Endodermal cell (in vitro differentiated cells): ENCODE results near the gene TECRL. TPM values are rescaled to one million over a fixed set of nuclear protein-coding genes. Genes with fewer than 3 reads are reported as not detected.

Experiments used
- DNase-seq: peaks from one replicate; pipeline ENCODE4 v3.0.0-alpha.2; 2017
- H3K27ac ChIP-seq: 2 replicates; pipeline ENCODE4 v1.5.1; 2013; ENCODE audit warnings: mild to moderate bottlenecking, low read depth, low read length, moderate library complexity
- H3K27me3 ChIP-seq: 2 replicates; pipeline ENCODE4 v1.6.1; 2013; ENCODE audit warnings: mild to moderate bottlenecking, low read length, moderate library complexity; ENCODE audit not compliant: insufficient read depth, control insufficient read depth, poor library complexity, severe bottlenecking
- H3K36me3 ChIP-seq: 2 replicates; pipeline ENCODE4 v1.7.0; 2013; ENCODE audit warnings: mild to moderate bottlenecking, low read length, moderate library complexity; ENCODE audit not compliant: control insufficient read depth, insufficient read depth
- H3K4me1 ChIP-seq: one replicate; pipeline ENCODE4 v1.7.0; 2013; ENCODE audit warnings: low read length; ENCODE audit not compliant: control insufficient read depth, insufficient read depth
- H3K4me3 ChIP-seq: 2 replicates; pipeline ENCODE4 v1.5.1; 2013; ENCODE audit warnings: mild to moderate bottlenecking, low read length, moderate library complexity
- H3K9ac ChIP-seq: 2 replicates; pipeline ENCODE4 v1.6.1; 2013; ENCODE audit warnings: mild to moderate bottlenecking, low read length, moderate library complexity; ENCODE audit not compliant: poor library complexity, severe bottlenecking; ENCODE audit errors: extremely low read depth
- H3K9me3 ChIP-seq: 2 replicates; pipeline ENCODE4 v1.6.1; 2013; ENCODE audit warnings: mild to moderate bottlenecking, low read length, moderate library complexity; ENCODE audit not compliant: control insufficient read depth
- H3K27ac Mint-ChIP-seq: 2 replicates; pipeline ENCODE4 v1.8.0; 2020; ENCODE audit warnings: mixed read lengths
- H3K27me3 Mint-ChIP-seq: 2 replicates; pipeline ENCODE4 v1.8.0; 2021; ENCODE audit warnings: mild to moderate bottlenecking, mixed read lengths; ENCODE audit not compliant: insufficient read depth
- H3K36me3 Mint-ChIP-seq: 2 replicates; pipeline ENCODE4 v1.8.0; 2020; ENCODE audit warnings: low read depth, mixed read lengths
- H3K4me1 Mint-ChIP-seq: 2 replicates; pipeline ENCODE4 v1.8.0; 2020; ENCODE audit warnings: mixed read lengths
- H3K4me3 Mint-ChIP-seq: 2 replicates; pipeline ENCODE4 v1.8.0; 2020; ENCODE audit warnings: mild to moderate bottlenecking, moderate library complexity, mixed read lengths
- H3K9me3 Mint-ChIP-seq: 2 replicates; pipeline ENCODE4 v1.8.0; 2020; ENCODE audit warnings: mild to moderate bottlenecking, mixed read lengths
- CTCF ChIP-seq: fragments of 200-600 bp; sonication (generic); conservative IDR thresholded peaks from 2 replicates; pipeline ENCODE4 v1.5.0; 2021; ENCODE audit warnings: antibody characterized with exemption, mild to moderate bottlenecking
- WGBS, 2 experiments: methylation state at CpG; one replicate each; pipeline versions ENCODE4 v1.1.5 to v1.1.7; 2013; ENCODE audit warnings: missing lambda C conversion rate in 2 of 2, mixed read lengths in 1 of 2; ENCODE audit not compliant: insufficient coverage in 1 of 2, insufficient read length in 1 of 2; 5-methylcytosine and 5-hydroxymethylcytosine counted together
- total RNA-seq, 2 donors: library from RNA; stranded (reverse); fragmentation: NEBNext Ultra II Directional in 1 of 2; extraction: Animal tissue kit (Norgen Biotek cat#: 25700) in 1 of 2; gene quantifications; 2 replicates in 1 of 2; 3 replicates in 1 of 2; pipeline ENCODE4 v1.2.1, GENCODE V29; 2021

Gene TECRL
- total RNA-seq, 2 donors from 2014 or later = not detected

DNA sequence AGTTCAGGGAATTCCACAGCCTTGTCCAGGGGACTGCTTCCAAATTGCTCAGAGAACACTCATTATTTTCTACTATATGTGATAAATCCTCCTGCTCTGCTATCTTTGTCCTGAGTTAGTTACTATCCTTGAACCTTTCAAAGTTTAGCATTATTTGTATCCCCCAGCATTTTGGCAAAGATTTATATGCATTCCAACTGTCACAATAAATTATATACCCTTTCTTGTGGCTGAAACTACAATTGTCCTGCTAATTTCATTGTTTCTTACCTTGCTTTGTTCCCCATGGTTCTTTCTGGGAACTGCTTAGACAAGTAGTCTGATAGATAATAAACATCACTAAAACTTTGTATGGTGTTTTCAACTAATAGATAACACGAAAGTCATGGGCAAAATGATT, 40.5 kb downstream of the TECRL start:
- Histone ChIP-seq H3K9me3 (peaks cover 5% of the 10 kb centered on the region), H3K4me3 (no peak overlapping the region), H3K4me1 (no peaks in the 10 kb centered on the region), H3K27ac (no peak overlapping the region), H3K36me3 (no peaks in the 10 kb centered on the region), H3K9ac (no peak overlapping the region), H3K27me3 (no peaks in the 10 kb centered on the region)
- Mint-ChIP-seq H3K9me3 (no peaks in the 10 kb centered on the region), H3K27ac (no peak overlapping the region), H3K4me1 (no peaks in the 10 kb centered on the region), H3K4me3 (no peak overlapping the region), H3K27me3 (no peaks in the 10 kb centered on the region), H3K36me3 (no peaks in the 10 kb centered on the region)
- no peak for TF ChIP-seq CTCF
- DNase-seq = no peak
- 91% methylated on average over 1 of the region's 1 CpG; no CpG with 5 or more reads in 1 of the 2 experiments for WGBS, 2 experiments

GRCh38 chr4:64361399-64361740, 47.9 kb downstream of the TECRL start:
- H3K4me3 Mint-ChIP-seq = no peak overlapping the region
- H3K36me3 Mint-ChIP-seq = no peaks in the 10 kb centered on the region
- Histone ChIP-seq H3K4me3 (no peak overlapping the region), H3K4me1 (no peaks in the 10 kb centered on the region), H3K27me3 (no peaks in the 10 kb centered on the region), H3K36me3 (no peaks in the 10 kb centered on the region), H3K9ac (no peak overlapping the region), H3K9me3 (no peaks in the 10 kb centered on the region), H3K27ac (no peak overlapping the region)
- no peak for DNase-seq
- H3K27me3 Mint-ChIP-seq = no peaks in the 10 kb centered on the region
- TF ChIP-seq CTCF = no peak
- H3K4me1 Mint-ChIP-seq = no peaks in the 10 kb centered on the region
- no peak overlapping the region for H3K27ac Mint-ChIP-seq
- H3K9me3 Mint-ChIP-seq = no peaks in the 10 kb centered on the region

- Mint-ChIP-seq H3K27me3 (no peaks in the 10 kb centered on the region), H3K36me3 (no peaks in the 10 kb centered on the region), H3K4me3 (no peak overlapping the region), H3K27ac (no peak overlapping the region), H3K9me3 (no peaks in the 10 kb centered on the region), H3K4me1 (no peaks in the 10 kb centered on the region)
- no peak for TF ChIP-seq CTCF
- WGBS, 2 experiments = 94 to 95% methylated on average over 4 to 8 of the region's 8 CpGs
- peak; percentile 44 for DNase-seq
- no peaks in the 10 kb centered on the region for H3K4me1 ChIP-seq
- H3K9me3 ChIP-seq = no peaks in the 10 kb centered on the region
- no peaks in the 10 kb centered on the region for H3K36me3 ChIP-seq
- H3K4me3 ChIP-seq = no peak overlapping the region
- no peak overlapping the region for H3K27ac ChIP-seq
- H3K9ac ChIP-seq = no peak overlapping the region
- H3K27me3 ChIP-seq = no peaks in the 10 kb centered on the region
These were observed 48.4 kb downstream of the TECRL start for GRCh38 chr4:64360664-64361398.
